Dendritic cell treated with granulocyte-macrophage colony-stimulating factor and Interleukin-4, amounts not matched to agents 40 ng/mL and 50 ng/mL, for 4 days (primary cell): ENCODE data around the gene S100PBP.

Experiments used
- H3K27ac Mint-ChIP-seq: one replicate; pipeline ENCODE4 v1.8.0; 2022; ENCODE audit warnings: mild to moderate bottlenecking, mixed read lengths
- H3K27me3 Mint-ChIP-seq: one replicate; pipeline ENCODE4 v1.8.0; 2022; ENCODE audit warnings: mild to moderate bottlenecking, mixed read lengths
- H3K36me3 Mint-ChIP-seq: one replicate; pipeline ENCODE4 v1.8.0; 2022; ENCODE audit warnings: low read depth, mixed read lengths
- H3K4me1 Mint-ChIP-seq: one replicate; pipeline ENCODE4 v1.8.0; 2022; ENCODE audit warnings: low read depth, mixed read lengths
- H3K4me3 Mint-ChIP-seq: one replicate; pipeline ENCODE4 v1.8.0; 2022; ENCODE audit warnings: mild to moderate bottlenecking, moderate library complexity, mixed read lengths
- H3K9me3 Mint-ChIP-seq: one replicate; pipeline ENCODE4 v1.8.0; 2022; ENCODE audit warnings: mixed read lengths
- intact Hi-C: fragments of 100-400 bp; cut with micrococcal nuclease; formaldehyde crosslinking; loops from one replicate; pipeline ENCODE4 v1.15.0; 2022

Gene S100PBP

DNA sequence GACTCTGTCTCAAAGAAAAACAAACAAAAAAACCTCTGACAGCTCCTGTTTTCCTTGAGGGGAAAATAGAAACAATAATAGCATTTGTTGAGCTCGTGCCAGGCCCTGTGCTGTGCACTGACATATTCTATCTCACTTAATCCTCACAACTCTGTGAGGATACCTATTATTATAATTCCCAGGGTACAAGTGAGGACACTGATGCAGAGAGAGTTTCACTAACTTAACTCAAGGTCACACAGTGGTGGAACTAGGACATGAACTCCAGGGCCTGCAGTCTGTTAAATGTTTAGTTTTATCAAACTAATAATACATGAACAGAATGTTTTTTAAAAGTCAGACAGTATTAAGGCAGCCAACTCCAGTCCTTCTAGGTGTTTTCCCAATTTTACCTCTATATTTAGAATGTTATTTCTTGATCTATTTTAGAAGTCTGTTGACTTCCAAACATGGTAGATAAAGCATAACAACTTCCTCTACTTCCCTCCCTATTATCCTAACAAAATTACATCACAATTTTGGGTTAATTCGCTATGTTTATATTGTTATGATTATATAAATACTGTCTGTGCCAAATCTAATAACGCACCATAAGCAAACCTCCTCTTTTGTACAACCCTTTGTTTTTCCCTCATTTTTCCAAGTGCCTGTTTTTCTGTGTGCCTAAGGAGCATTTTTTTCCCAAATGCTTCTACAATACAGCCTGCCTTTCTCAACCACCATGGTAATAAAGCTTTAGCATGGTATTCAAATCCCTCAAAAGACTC, 48.4 kb downstream of the S100PBP start:
- peaks cover 19% of the 10 kb centered on the region for H3K27me3 Mint-ChIP-seq
- H3K4me1 Mint-ChIP-seq: peaks cover 13% of the 10 kb centered on the region
- intact Hi-C loops: no loop called here
- no peak overlapping the region for H3K27ac Mint-ChIP-seq
- no peak overlapping the region for H3K4me3 Mint-ChIP-seq
- H3K9me3 Mint-ChIP-seq: no peaks in the 10 kb centered on the region
- peaks cover 35% of the 10 kb centered on the region for H3K36me3 Mint-ChIP-seq

- H3K27me3 Mint-ChIP-seq: peaks cover 32% of the 10 kb centered on the region
- no peak overlapping the region for H3K27ac Mint-ChIP-seq
- H3K4me3 Mint-ChIP-seq: no peak overlapping the region
- H3K4me1 Mint-ChIP-seq: peaks cover 6% of the 10 kb centered on the region
- intact Hi-C loops: no loop called here
- no peaks in the 10 kb centered on the region for H3K9me3 Mint-ChIP-seq
- peaks cover 27% of the 10 kb centered on the region for H3K36me3 Mint-ChIP-seq
These were observed 49.7 kb downstream of the S100PBP start for GRCh38 chr1:32867151-32867550.

DNA sequence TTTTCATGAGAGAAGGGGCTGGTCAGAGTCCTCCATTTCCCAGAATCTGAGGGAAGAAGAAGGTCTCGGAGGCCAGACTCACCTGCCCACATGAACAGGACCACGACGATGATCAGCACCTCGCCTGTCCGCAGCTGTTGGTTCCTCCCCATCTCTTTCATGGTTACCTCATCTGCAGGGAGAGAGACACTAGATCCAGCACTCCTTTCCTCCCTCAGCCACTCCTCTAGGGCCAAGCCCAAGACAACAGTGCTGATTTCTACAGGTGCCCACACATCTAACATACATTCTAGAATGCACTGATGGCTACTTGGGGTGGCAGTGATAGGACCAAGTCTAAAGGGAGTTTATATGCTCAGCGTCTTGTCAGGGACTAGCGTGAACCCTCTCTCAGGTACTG, 50.2 kb downstream of the S100PBP start:
- Mint-ChIP-seq H3K27me3 (peaks cover 37% of the 10 kb centered on the region), H3K4me1 (peaks cover 5% of the 10 kb centered on the region), H3K4me3 (no peak overlapping the region), H3K36me3 (peaks cover 22% of the 10 kb centered on the region), H3K27ac (no peak overlapping the region), H3K9me3 (no peaks in the 10 kb centered on the region)
- intact Hi-C loops: no loop called here

- Mint-ChIP-seq H3K4me1 (peaks cover 5% of the 10 kb centered on the region), H3K9me3 (no peaks in the 10 kb centered on the region), H3K27ac (no peak overlapping the region), H3K27me3 (peaks cover 40% of the 10 kb centered on the region), H3K4me3 (no peak overlapping the region), H3K36me3 (peaks cover 18% of the 10 kb centered on the region)
- intact Hi-C loops: no loop called here
These were observed 50.6 kb downstream of the S100PBP start for GRCh38 chr1:32868085-32868484.

- H3K9me3 Mint-ChIP-seq: no peaks in the 10 kb centered on the region
- intact Hi-C loops: no loop called here
- H3K27ac Mint-ChIP-seq: no peak overlapping the region
- H3K36me3 Mint-ChIP-seq: peaks cover 12% of the 10 kb centered on the region
- H3K27me3 Mint-ChIP-seq: peaks cover 46% of the 10 kb centered on the region
- H3K4me1 Mint-ChIP-seq: peaks cover 5% of the 10 kb centered on the region
- H3K4me3 Mint-ChIP-seq: no peak overlapping the region
These were observed 51.5 kb downstream of the S100PBP start for GRCh38 chr1:32868806-32869455.

DNA sequence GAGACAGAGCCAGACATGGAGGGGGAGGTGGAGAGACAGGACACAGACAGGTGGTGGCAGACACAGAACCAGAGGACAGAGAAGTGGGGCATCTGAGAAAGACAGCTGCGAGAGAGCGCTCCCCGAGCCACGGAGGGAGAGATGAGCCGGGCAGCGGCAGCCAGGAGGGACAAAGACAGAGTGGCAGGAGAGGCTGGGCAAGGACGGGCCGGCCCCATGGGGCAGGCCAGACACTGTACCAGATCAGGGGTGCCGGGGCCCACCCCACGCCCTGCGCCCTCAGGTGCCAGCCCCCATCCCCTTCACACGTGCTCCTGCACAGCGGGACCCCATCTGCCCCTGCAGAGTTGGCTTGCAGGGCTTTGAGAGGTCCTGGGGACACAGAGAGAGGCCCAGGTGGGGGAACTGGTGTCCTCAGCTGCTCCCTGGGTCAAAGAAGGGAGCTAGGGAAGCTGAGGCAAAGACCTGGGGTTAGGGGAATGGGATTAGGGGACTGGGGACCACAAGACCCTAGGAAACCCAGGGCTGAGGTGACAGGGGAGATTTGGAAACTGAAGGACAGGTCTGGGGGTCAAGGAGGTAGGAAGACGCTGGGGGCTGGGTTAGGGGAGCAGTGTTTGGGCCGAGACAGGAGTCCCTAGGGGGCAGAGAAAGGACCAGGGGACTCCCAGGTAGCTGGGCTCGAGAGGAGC, 52.6 kb downstream of the S100PBP start:
- no peaks in the 10 kb centered on the region for H3K9me3 Mint-ChIP-seq
- peak overlapping the region; percentile 0 for H3K27ac Mint-ChIP-seq
- intact Hi-C loops: no loop called here
- H3K36me3 Mint-ChIP-seq: peaks cover under 1% of the 10 kb centered on the region
- peaks cover 10% of the 10 kb centered on the region for H3K4me1 Mint-ChIP-seq
- H3K4me3 Mint-ChIP-seq: peak overlapping the region; percentile 57
- peaks cover 55% of the 10 kb centered on the region for H3K27me3 Mint-ChIP-seq

- Mint-ChIP-seq H3K36me3 (no peaks in the 10 kb centered on the region), H3K9me3 (no peaks in the 10 kb centered on the region), H3K4me1 (peaks cover 17% of the 10 kb centered on the region), H3K4me3 (peak within 1 kb of the TSS; percentile 57), H3K27ac (peak within 1 kb of the TSS; percentile 0), H3K27me3 (peaks cover 62% of the 10 kb centered on the region)
- intact Hi-C loops: no loop called here
These were observed 53.3 kb downstream of the S100PBP start, which contains the start of gene FNDC5 for GRCh38 chr1:32870615-32871363. Gene FNDC5 (minus strand): TSS chr1:32870912.

DNA sequence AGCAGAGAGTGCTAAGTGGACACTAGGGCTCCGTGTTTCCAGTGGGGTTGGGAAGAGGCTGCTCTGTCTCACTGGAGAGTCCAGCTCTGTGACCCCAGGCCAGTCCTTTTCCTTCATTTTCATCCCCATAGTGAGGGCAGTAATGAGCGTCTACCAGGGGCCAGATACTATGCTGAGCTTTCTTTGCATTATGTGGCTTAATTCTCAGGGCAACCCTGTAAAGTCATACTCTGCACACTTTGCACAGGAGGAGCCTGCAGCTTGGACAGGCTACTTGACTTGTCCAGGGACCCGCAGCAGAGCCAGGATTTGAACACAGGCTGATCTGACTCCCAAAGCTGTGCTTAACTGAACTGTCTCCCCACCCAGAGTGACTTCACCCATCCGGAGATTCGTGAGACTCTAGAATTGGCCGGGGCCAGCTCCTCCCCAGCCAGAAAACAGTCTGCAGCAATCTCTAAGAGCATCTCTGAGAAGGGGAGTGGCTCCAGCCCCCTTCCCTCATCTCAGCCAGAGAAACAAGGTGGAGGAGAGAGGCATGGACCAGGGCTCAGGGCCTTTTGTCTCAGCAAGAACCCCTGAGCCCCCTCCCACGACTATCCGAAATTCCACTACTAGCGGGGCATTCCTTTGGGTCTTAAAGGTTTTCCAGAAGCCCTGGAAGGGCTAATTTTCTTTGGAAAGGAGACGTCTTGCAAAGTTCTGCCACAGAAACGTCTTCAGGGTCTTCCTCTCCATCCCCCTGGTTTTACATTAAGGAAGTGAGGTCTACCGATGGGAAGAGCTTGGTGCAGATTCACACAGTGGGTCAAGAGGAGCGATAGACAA, 54.1 kb downstream of the S100PBP start:
- no peaks in the 10 kb centered on the region for H3K36me3 Mint-ChIP-seq
- H3K4me1 Mint-ChIP-seq: peaks cover 25% of the 10 kb centered on the region
- H3K27me3 Mint-ChIP-seq: peaks cover 67% of the 10 kb centered on the region
- no peaks in the 10 kb centered on the region for H3K9me3 Mint-ChIP-seq
- intact Hi-C loops: no loop called here
- no peak overlapping the region for H3K27ac Mint-ChIP-seq
- H3K4me3 Mint-ChIP-seq: no peak overlapping the region

DNA sequence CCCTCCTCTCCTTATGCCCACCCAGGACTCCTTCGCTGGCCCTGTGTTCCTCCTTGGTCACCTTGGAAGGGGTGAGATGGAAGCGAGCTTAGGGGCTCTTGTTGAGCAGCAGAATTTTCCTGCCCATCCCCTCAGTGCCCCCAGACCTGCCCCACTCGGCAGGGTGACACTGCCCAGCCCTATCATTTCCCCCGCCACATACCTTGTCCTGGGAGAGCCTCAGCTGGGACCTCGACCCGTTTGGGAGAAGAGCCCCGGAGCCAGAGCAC, 54.7 kb downstream of the S100PBP start:
- Mint-ChIP-seq H3K27me3 (peaks cover 70% of the 10 kb centered on the region), H3K9me3 (no peaks in the 10 kb centered on the region), H3K4me1 (peaks cover 28% of the 10 kb centered on the region), H3K4me3 (no peak overlapping the region), H3K27ac (no peak overlapping the region), H3K36me3 (no peaks in the 10 kb centered on the region)
- intact Hi-C loops: no loop called here

- intact Hi-C loops: no loop called here
- no peaks in the 10 kb centered on the region for H3K36me3 Mint-ChIP-seq
- H3K4me3 Mint-ChIP-seq: no peak overlapping the region
- no peaks in the 10 kb centered on the region for H3K9me3 Mint-ChIP-seq
- no peak overlapping the region for H3K27ac Mint-ChIP-seq
- peaks cover 83% of the 10 kb centered on the region for H3K27me3 Mint-ChIP-seq
- peaks cover 28% of the 10 kb centered on the region for H3K4me1 Mint-ChIP-seq
These were observed 56.0 kb downstream of the S100PBP start for GRCh38 chr1:32873484-32873883.

- H3K27ac Mint-ChIP-seq: no peak overlapping the region
- intact Hi-C loops: no loop called here
These were observed 57.7 kb downstream of the S100PBP start for GRCh38 chr1:32874860-32875752.

GRCh38 chr1:32876341-32877210, 59.1 kb downstream of the S100PBP start:
- intact Hi-C loops: loop anchor here (1.0 kb wide), 1 partner anchor 210 kb away; no protein-coding TSS in a partner anchor
- Mint-ChIP-seq H3K4me3 (no peak overlapping the region), H3K27ac (no peak overlapping the region), H3K4me1 (peaks cover 28% of the 10 kb centered on the region), H3K9me3 (no peaks in the 10 kb centered on the region), H3K27me3 (peaks cover 71% of the 10 kb centered on the region), H3K36me3 (no peaks in the 10 kb centered on the region)

More at GRCh38 chr1:32874860-32875752, 57.7 kb downstream of the S100PBP start:
- Mint-ChIP-seq H3K4me3 (no peak overlapping the region), H3K4me1 (peaks cover 26% of the 10 kb centered on the region), H3K27me3 (peaks cover 70% of the 10 kb centered on the region), H3K36me3 (no peaks in the 10 kb centered on the region), H3K9me3 (no peaks in the 10 kb centered on the region)
